ENCODE measurements around the gene CYYR1.

Gene CYYR1

GRCh38 chr21:26555540-26556146, 17.4 kb downstream of the CYYR1 start:
- H3K4me3 ChIP-seq (ENCODE audit: low read depth, low read length): no peak overlapping the region
- TF ChIP-seq CTCF (IDR thresholded peaks at IDR 0.05; ENCODE audit: insufficient read depth, low read depth, low read length, missing control alignments): no peak
- DNase-seq (ENCODE audit: low read depth): no peak

- TF ChIP-seq CTCF (IDR thresholded peaks at IDR 0.05; ENCODE audit: insufficient read depth, low read depth, low read length, missing control alignments): no peak
- no peak for DNase-seq (ENCODE audit: low read depth)
- H3K4me3 ChIP-seq (ENCODE audit: low read depth, low read length): no peak overlapping the region
These were observed 18.7 kb downstream of the CYYR1 start for GRCh38 chr21:26554365-26554764.

- no peak overlapping the region for H3K4me3 ChIP-seq (ENCODE audit: low read depth, low read length)
- TF ChIP-seq CTCF (IDR thresholded peaks at IDR 0.05; ENCODE audit: insufficient read depth, low read depth, low read length, missing control alignments): no peak
- DNase-seq (ENCODE audit: low read depth): no peak
These were observed 19.2 kb downstream of the CYYR1 start for GRCh38 chr21:26553898-26554297.

- H3K4me3 ChIP-seq (ENCODE audit: low read depth, low read length): no peak overlapping the region
- DNase-seq (ENCODE audit: low read depth): no peak
- TF ChIP-seq CTCF (IDR thresholded peaks at IDR 0.05; ENCODE audit: insufficient read depth, low read depth, low read length, missing control alignments): no peak
These were observed 22.8 kb downstream of the CYYR1 start for GRCh38 chr21:26550326-26550725.

GRCh38 chr21:26546446-26547097, 26.5 kb downstream of the CYYR1 start:
- no peak for DNase-seq (ENCODE audit: low read depth)
- no peak overlapping the region for H3K4me3 ChIP-seq (ENCODE audit: low read depth, low read length)
- no peak for TF ChIP-seq CTCF (IDR thresholded peaks at IDR 0.05; ENCODE audit: insufficient read depth, low read depth, low read length, missing control alignments)

GRCh38 chr21:26544201-26544775, 28.8 kb downstream of the CYYR1 start:
- no peak for TF ChIP-seq CTCF (IDR thresholded peaks at IDR 0.05; ENCODE audit: insufficient read depth, low read depth, low read length, missing control alignments)
- no peak for DNase-seq (ENCODE audit: low read depth)
- H3K4me3 ChIP-seq (ENCODE audit: low read depth, low read length): no peak overlapping the region

All from GM12865 (cell line).